ENCODE measurements around the gene MAST2.

DNA sequence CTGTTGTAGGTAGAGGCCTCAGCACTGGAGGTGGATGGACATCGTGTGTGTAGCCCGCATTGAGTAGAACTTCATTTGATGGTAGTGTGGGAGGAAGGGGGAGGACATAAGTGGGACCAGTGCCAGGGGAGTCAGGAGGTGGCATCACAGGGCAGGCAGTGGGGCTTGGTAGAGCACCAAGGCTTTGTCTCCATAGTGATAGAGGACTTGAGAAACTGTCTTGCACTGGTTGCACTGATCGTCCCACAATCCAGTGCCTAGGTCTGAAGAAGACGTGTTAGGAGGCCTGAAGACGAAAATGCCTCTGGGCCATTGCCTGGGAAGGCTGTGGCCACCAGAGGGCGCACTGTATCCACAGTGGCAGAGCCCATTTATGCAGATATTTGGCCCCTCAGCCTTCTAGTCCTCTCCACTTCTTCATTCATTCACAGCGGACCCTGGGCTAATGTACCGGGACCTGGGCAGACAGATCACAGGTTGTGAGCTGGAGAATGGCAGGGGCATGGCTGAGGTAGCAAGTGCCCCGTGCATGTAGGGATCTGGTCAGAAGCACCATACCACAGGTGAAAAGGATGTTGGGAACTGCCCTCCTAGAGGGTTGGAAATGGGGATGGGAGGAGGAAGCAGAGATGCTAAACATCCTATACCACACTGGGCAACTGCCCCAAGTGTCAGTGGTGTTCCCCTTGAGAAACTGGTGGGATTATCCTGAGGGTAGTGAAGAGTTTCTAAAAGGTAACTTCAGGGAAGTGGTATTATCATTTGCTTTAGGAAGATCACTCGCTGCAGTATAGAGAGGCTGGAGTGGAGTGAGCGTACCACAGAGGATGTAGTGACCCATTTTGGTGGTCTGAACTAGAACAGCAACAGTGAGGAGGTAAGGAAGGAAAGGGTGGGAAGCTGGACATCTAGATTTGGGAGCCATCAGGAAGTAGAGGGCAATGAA lies 233.8 kb downstream of the MAST2 start:
- TF ChIP-seq, protein P1, sequence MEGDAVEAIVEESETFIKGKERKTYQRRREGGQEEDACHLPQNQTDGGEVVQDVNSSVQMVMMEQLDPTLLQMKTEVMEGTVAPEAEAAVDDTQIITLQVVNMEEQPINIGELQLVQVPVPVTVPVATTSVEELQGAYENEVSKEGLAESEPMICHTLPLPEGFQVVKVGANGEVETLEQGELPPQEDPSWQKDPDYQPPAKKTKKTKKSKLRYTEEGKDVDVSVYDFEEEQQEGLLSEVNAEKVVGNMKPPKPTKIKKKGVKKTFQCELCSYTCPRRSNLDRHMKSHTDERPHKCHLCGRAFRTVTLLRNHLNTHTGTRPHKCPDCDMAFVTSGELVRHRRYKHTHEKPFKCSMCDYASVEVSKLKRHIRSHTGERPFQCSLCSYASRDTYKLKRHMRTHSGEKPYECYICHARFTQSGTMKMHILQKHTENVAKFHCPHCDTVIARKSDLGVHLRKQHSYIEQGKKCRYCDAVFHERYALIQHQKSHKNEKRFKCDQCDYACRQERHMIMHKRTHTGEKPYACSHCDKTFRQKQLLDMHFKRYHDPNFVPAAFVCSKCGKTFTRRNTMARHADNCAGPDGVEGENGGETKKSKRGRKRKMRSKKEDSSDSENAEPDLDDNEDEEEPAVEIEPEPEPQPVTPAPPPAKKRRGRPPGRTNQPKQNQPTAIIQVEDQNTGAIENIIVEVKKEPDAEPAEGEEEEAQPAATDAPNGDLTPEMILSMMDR (IDR thresholded peaks at IDR 0.05), result peak; percentile 88 to 100 (median 97)
- no peak for TF ChIP-seq POLR2A (IDR thresholded peaks at IDR 0.05)

Measured in esophagus squamous epithelium (tissue), 4 donors.